HEK293T (cell line): ENCODE results near the gene CLIC3.

Experiments
- CTCF ChIA-PET: fragments of 350-600 bp; formaldehyde crosslinking; extraction: SDS; loops from one replicate; lab custom pipeline; 2021; ENCODE audit warnings: antibody characterized with exemption, inconsistent platforms; lab: Yijun Ruan, JAX
- POLR2A ChIA-PET: fragments of 350-600 bp; formaldehyde crosslinking; extraction: SDS; loops from one replicate; lab custom pipeline; 2020; ENCODE audit warnings: antibody characterized with exemption, inconsistent platforms; lab: Yijun Ruan, JAX
- DNase-seq: peaks from one replicate; pipeline ENCODE4 v3.0.0; 2012; ENCODE audit warnings: mixed read lengths; ENCODE audit errors: extremely low spot score
- ARNT ChIP-seq: fragments of 450-650 bp; IDR thresholded peaks from 2 replicates; pipeline ENCODE4 v1.6.1; 2017; ENCODE audit warnings: mild to moderate bottlenecking
- BHLHE40 ChIP-seq: fragments of 450-650 bp; IDR thresholded peaks from 2 replicates; pipeline ENCODE4 v1.6.1; 2016; ENCODE audit warnings: mild to moderate bottlenecking, moderate library complexity, borderline replicate concordance
- CTBP1 ChIP-seq: fragments of 450-650 bp; IDR thresholded peaks from 2 replicates; pipeline ENCODE4 v1.6.1; 2016; ENCODE audit warnings: borderline replicate concordance
- ELF4 ChIP-seq: fragments of 450-650 bp; IDR thresholded peaks from 2 replicates; pipeline ENCODE4 v1.6.1; 2017; ENCODE audit warnings: antibody characterized with exemption
- FOXA1 ChIP-seq: fragments of 450-650 bp; IDR thresholded peaks from 2 replicates; pipeline ENCODE4 v1.6.1; 2016; ENCODE audit warnings: mild to moderate bottlenecking
- FOXK2 ChIP-seq: fragments of 450-650 bp; IDR thresholded peaks from 2 replicates; pipeline ENCODE4 v1.6.1; 2016; ENCODE audit warnings: mild to moderate bottlenecking
- FOXM1 ChIP-seq: fragments of 450-650 bp; IDR thresholded peaks from 2 replicates; pipeline ENCODE4 v1.6.1; 2017; ENCODE audit warnings: mild to moderate bottlenecking, borderline replicate concordance
- HDGF ChIP-seq: fragments of 450-650 bp; IDR thresholded peaks from 2 replicates; pipeline ENCODE4 v1.6.1; 2017; ENCODE audit warnings: antibody characterized with exemption, borderline replicate concordance
- L3MBTL2 ChIP-seq: fragments of 450-650 bp; conservative IDR thresholded peaks from 2 replicates; pipeline ENCODE4 v1.6.1; 2016; ENCODE audit warnings: mild to moderate bottlenecking
- LEF1 ChIP-seq: fragments of 450-650 bp; IDR thresholded peaks from 2 replicates; pipeline ENCODE4 v1.6.1; 2017; ENCODE audit warnings: mild to moderate bottlenecking, borderline replicate concordance
- NFRKB ChIP-seq: fragments of 450-650 bp; IDR thresholded peaks from 2 replicates; pipeline ENCODE4 v1.6.1; 2016; ENCODE audit warnings: mild to moderate bottlenecking, moderate library complexity
- SP1 ChIP-seq: fragments of 450-650 bp; IDR thresholded peaks from 2 replicates; pipeline ENCODE4 v1.6.1; 2017
- SUZ12 ChIP-seq: fragments of 450-650 bp; IDR thresholded peaks from 2 replicates; pipeline ENCODE4 v1.6.1; 2016; ENCODE audit warnings: mild to moderate bottlenecking
- TARDBP ChIP-seq: fragments of 450-650 bp; IDR thresholded peaks from 2 replicates; pipeline ENCODE4 v1.6.1; 2016
- ZNF384 ChIP-seq: fragments of 450-650 bp; IDR thresholded peaks from 2 replicates; pipeline ENCODE4 v1.6.1; 2016
- TF ChIP-seq, protein P1 (sequence below): fragments of 450-650 bp; IDR thresholded peaks from 2 replicates; pipeline ENCODE4 v1.6.1; 2016

Gene CLIC3

GRCh38 chr9:137037035-137037434 lies 40.7 kb upstream of the CLIC3 start:
- CTCF ChIA-PET: interaction anchor here (0.6 to 1.6 kb wide), 2 partner anchors 28 to 89 kb away, joined by 3 to 7 read pairs; no protein-coding TSS in a partner anchor
- no peak for DNase-seq
- POLR2A ChIA-PET: interaction anchor here (0.6 to 3.0 kb wide), 2 partner anchors 83 to 88 kb away, joined by 3 to 14 read pairs; no protein-coding TSS in a partner anchor
- TF ChIP-seq FOXM1 (no peak), CTBP1 (no peak), LEF1 (no peak), ARNT (no peak), FOXK2 (no peak), SUZ12 (no peak), SP1 (no peak), ZNF384 (no peak), FOXA1 (no peak)
- TF ChIP-seq, protein P1, sequence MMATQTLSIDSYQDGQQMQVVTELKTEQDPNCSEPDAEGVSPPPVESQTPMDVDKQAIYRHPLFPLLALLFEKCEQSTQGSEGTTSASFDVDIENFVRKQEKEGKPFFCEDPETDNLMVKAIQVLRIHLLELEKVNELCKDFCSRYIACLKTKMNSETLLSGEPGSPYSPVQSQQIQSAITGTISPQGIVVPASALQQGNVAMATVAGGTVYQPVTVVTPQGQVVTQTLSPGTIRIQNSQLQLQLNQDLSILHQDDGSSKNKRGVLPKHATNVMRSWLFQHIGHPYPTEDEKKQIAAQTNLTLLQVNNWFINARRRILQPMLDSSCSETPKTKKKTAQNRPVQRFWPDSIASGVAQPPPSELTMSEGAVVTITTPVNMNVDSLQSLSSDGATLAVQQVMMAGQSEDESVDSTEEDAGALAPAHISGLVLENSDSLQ: no peak

DNA sequence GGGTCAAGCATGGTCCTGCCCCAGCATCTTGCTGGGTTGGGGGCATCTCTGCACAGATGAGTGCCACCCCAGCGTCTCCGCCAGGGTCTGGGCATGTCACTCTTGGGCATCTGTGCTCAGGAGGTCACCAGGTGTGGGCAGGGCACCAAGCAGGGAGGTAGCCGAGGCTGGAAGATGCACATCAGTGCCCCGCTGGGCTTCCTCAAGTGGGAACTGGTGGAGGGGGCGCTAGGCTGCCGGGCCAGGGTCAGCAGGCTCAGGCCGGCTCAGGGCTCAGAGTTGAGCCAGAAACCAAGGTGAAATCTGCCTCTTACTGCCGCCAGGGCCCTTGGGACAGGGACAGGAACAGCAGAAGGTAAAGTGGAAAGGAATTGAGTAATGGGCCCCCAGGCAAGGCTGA lies 39.6 kb upstream of the CLIC3 start:
- ChIA-PET POLR2A (interaction anchor here (3.0 kb wide), 1 partner anchor 87 kb away, joined by 14 read pairs; no protein-coding TSS in a partner anchor), CTCF (interaction anchor here (0.5 to 2.5 kb wide), 11 partner anchors 8 to 181 kb away, joined by 3 to 45 read pairs (median 4); partner anchors contain the start of gene NPDC1)
- DNase-seq: no peak
- TF ChIP-seq ELF4 (no peak), NFRKB (no peak), HDGF (no peak), FOXK2 (no peak), FOXA1 (no peak), ZNF384 (no peak), CTBP1 (no peak), TARDBP (no peak), BHLHE40 (no peak), LEF1 (no peak), SUZ12 (no peak), SP1 (no peak), FOXM1 (no peak)
- TF ChIP-seq, protein P1: no peak

- DNase-seq: no peak
Measured at GRCh38 chr9:137035507-137035834, 39.1 kb upstream of the CLIC3 start.

DNA sequence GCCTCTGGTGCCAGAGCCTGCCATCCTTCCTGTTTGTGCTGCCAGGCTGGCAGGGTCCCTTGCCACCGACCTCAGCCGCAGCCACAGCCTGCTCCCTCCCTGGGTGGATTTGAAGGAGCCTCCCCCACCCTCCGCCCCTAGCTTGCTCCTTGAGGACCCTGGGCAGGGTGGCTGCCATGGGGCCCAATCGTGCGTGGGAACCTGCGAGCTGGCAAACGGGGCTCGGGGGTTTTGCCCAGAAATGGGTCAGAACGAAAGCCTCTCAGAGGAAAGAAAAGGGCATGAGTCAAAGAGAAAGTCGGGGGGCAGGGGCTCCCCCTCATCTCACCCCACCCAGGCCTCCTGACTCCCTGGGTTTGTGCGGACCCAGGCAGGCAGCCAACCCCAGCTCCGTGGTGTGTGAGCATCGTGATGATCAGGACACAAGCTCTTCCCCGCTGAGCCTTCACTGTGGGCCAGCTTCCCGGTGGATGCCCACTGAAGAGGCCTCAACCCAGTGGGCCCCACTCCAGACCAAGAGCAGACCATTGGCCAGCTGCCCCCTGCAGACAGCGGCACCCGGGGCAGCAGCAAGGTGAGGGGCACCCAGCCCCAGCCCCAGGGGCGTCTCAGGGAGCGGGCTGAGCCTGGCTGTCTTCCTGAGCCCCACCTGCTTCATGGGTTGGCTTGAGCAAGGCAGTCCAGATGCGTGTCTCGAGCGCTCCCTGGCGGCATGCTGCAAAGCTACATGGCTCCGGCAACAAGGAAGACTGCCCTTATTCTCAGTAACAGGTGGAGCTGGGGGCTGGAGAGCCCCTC lies 38.5 kb upstream of the CLIC3 start:
- peak; percentile 90 for DNase-seq
- POLR2A ChIA-PET: interaction anchor here (0.9 to 3.0 kb wide), 4 partner anchors 42 to 137 kb away, joined by 3 to 14 read pairs (median 3); partner anchors contain the start of gene MAN1B1
- no peak for TF ChIP-seq ARNT
- no peak for TF ChIP-seq HDGF
- no peak for TF ChIP-seq CTBP1
- no peak for TF ChIP-seq ZNF384
- no peak for TF ChIP-seq NFRKB
- TF ChIP-seq SUZ12: no peak
- TF ChIP-seq LEF1: no peak
- no peak for TF ChIP-seq ELF4
- no peak for TF ChIP-seq L3MBTL2
- TF ChIP-seq FOXM1: no peak
- TF ChIP-seq, protein P1: no peak
- no peak for TF ChIP-seq BHLHE40
- TF ChIP-seq FOXA1: no peak
- TF ChIP-seq FOXK2: no peak
- no peak for TF ChIP-seq SP1
- TF ChIP-seq TARDBP: no peak
- CTCF ChIA-PET: interaction anchor here (0.6 to 2.5 kb wide), 16 partner anchors 9 to 248 kb away, joined by 3 to 45 read pairs (median 4); partner anchors contain the start of genes AJM1 and NPDC1

More at GRCh38 chr9:137035507-137035834, 39.1 kb upstream of the CLIC3 start:
- ChIA-PET POLR2A (interaction anchor here (0.9 to 3.0 kb wide), 4 partner anchors 42 to 138 kb away, joined by 3 to 14 read pairs (median 3); partner anchors contain the start of gene MAN1B1), CTCF (interaction anchor here (0.5 to 2.5 kb wide), 17 partner anchors 9 to 249 kb away, joined by 3 to 45 read pairs (median 4); partner anchors contain the start of genes AJM1 and NPDC1)
- TF ChIP-seq SUZ12: no peak
- no peak for TF ChIP-seq ARNT
- TF ChIP-seq CTBP1: no peak
- no peak for TF ChIP-seq FOXM1
- TF ChIP-seq FOXA1: no peak
- no peak for TF ChIP-seq L3MBTL2
- TF ChIP-seq ZNF384: no peak
- no peak for TF ChIP-seq FOXK2
- TF ChIP-seq BHLHE40: no peak
- TF ChIP-seq TARDBP: no peak
- TF ChIP-seq, protein P1: no peak
- no peak for TF ChIP-seq LEF1
- TF ChIP-seq SP1: no peak
- TF ChIP-seq ELF4: no peak
- no peak for TF ChIP-seq NFRKB
- TF ChIP-seq HDGF: no peak
